ENCODE measurements around the gene AK2. TPM values are rescaled to one million over a fixed set of nuclear protein-coding genes. Genes with fewer than 3 reads are reported as not detected.

Gene AK2
- total RNA-seq, 4 donors from 2014 or later = 70.2 to 108 (median 80.7) TPM

DNA sequence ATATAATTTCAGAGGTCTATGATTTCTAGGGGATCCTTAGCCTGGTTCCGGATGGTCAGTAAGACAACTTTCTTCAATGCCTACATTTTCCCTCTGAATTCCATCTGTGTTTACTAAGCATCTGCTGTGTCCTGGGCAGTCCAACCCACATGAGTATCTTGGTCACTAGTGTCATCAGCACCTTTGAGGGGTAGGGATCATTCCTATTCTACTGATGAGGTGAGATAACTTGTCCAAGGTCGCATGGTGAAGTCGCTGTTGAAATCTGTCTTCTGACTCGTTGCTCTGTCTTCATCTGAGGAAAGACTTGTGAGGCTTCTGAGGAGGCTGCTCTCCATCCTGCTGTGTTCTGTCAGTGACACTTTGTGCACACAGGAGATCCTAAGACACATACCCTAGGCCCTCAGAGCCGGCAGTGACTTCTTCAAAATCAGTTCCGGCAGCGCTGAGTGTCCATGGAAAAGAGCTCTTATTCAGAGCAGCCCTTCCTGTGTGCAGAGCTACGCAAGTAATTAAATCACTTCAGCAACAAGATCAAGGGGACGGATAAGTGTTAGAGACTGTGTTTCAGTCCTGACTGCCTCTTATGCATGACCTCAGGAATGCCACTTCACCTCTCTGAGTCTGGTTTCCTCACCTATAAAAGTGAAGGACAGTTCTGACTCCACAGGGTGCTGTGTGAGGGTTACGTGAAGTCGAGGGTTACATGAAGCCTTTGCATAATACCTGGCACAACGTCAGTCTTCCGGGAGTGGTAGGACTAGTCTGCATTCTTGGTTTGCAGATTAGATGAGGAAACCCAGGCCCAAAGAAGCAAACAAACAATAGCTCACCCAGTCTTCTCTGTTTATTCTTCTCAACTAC lies 28.4 kb downstream of the AK2 start:
- no peak for DNase-seq (ENCODE audit: extremely low spot score)
- peaks cover 45 to 68% (median 48%) of the 10 kb centered on the region in 4 donors for H3K4me1 ChIP-seq

GRCh38 chr1:33007190-33008050 lies 29.3 kb downstream of the AK2 start:
- WGBS = 60% methylated on average over 6 of the region's 6 CpGs
- Histone ChIP-seq H3K27me3 (no peaks in the 10 kb centered on the region), H3K27ac (replicated peaks in 1 of 4) (peak overlapping the region in 1 of 4 donors; percentile 8), H3K4me1 (peaks cover 41 to 65% (median 43%) of the 10 kb centered on the region in 4 donors), H3K36me3 (peaks cover 7 to 25% (median 13%) of the 10 kb centered on the region in 4 donors), H3K4me3 (no peak overlapping the region), H3K9me3 (no peaks in the 10 kb centered on the region)
- DNase-seq (ENCODE audit: extremely low spot score) = no peak
- TF ChIP-seq POLR2AphosphoS5 (IDR thresholded peaks at IDR 0.05) = peak; percentile 11 to 44
- no peak for TF ChIP-seq POLR2A (IDR thresholded peaks at IDR 0.05; ENCODE audit: low read depth)
- TF ChIP-seq, protein P1, sequence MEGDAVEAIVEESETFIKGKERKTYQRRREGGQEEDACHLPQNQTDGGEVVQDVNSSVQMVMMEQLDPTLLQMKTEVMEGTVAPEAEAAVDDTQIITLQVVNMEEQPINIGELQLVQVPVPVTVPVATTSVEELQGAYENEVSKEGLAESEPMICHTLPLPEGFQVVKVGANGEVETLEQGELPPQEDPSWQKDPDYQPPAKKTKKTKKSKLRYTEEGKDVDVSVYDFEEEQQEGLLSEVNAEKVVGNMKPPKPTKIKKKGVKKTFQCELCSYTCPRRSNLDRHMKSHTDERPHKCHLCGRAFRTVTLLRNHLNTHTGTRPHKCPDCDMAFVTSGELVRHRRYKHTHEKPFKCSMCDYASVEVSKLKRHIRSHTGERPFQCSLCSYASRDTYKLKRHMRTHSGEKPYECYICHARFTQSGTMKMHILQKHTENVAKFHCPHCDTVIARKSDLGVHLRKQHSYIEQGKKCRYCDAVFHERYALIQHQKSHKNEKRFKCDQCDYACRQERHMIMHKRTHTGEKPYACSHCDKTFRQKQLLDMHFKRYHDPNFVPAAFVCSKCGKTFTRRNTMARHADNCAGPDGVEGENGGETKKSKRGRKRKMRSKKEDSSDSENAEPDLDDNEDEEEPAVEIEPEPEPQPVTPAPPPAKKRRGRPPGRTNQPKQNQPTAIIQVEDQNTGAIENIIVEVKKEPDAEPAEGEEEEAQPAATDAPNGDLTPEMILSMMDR (IDR thresholded peaks at IDR 0.05) = peak; percentile 37 to 44 (median 40)
- TF ChIP-seq EP300 (IDR thresholded peaks at IDR 0.05) = no peak
- intact Hi-C loops (cut with DNase I) = loop anchor here (5.0 kb wide), 2 partner anchors 40 to 70 kb away; no protein-coding TSS in a partner anchor

More for the DNA sequence above, 28.4 kb downstream of the AK2 start:
- Histone ChIP-seq H3K27ac (replicated peaks in 1 of 4) (peak overlapping the region in 1 of 4 donors; percentile 8), H3K27me3 (no peaks in the 10 kb centered on the region), H3K9me3 (no peaks in the 10 kb centered on the region), H3K4me3 (no peak overlapping the region), H3K36me3 (peaks cover 7 to 34% (median 21%) of the 10 kb centered on the region in 4 donors)
- intact Hi-C loops (cut with DNase I) = loop anchor here (5.0 kb wide), 2 partner anchors 41 to 71 kb away; no protein-coding TSS in a partner anchor
- WGBS = 88% methylated on average over 13 of the region's 13 CpGs
- TF ChIP-seq POLR2AphosphoS5 (IDR thresholded peaks at IDR 0.05) (no peak), EP300 (IDR thresholded peaks at IDR 0.05) (no peak), POLR2A (IDR thresholded peaks at IDR 0.05; ENCODE audit: low read depth) (no peak)
- TF ChIP-seq, protein P1 (IDR thresholded peaks at IDR 0.05) = no peak

DNA sequence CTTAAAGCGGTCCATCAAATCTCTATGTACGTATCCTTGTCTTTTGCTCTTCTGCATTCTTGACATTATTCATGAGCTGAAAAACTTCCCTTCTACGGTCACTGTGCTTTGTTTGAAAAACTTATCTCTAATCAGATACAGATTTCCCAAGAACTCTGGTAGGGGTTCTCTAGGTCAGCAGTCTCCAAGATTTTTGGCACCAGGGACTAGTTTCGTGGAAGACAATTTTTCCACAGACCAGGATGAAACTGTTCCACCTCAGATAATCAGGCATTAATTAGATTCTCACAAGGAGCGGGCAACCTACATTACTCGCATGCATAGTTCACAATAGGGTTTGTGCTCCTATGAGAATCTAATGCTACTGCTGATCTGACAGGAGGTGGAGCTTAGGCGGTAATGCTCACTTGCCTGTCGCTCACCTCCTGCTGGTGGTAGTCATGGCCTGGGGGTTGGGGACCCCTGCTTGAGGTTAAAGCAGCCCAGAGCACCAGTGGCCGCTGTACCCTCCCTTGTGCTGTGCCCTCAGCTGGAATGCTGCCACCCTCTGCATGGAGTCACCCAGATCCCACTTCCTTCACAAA lies 30.8 kb downstream of the AK2 start:
- Histone ChIP-seq H3K27me3 (no peaks in the 10 kb centered on the region), H3K27ac (replicated peaks in 1 of 4) (no peak overlapping the region), H3K36me3 (peaks cover 7 to 22% (median 10%) of the 10 kb centered on the region in 4 donors), H3K9me3 (no peaks in the 10 kb centered on the region), H3K4me1 (peaks cover 26 to 50% (median 28%) of the 10 kb centered on the region in 4 donors), H3K4me3 (no peak overlapping the region)
- intact Hi-C loops (cut with DNase I) = loop anchor here (5.0 kb wide), 2 partner anchors 39 to 69 kb away; no protein-coding TSS in a partner anchor
- 86% methylated on average over 9 of the region's 9 CpGs for WGBS
- DNase-seq (ENCODE audit: extremely low spot score) = no peak
- TF ChIP-seq POLR2AphosphoS5 (IDR thresholded peaks at IDR 0.05) (no peak), EP300 (IDR thresholded peaks at IDR 0.05) (no peak), POLR2A (IDR thresholded peaks at IDR 0.05; ENCODE audit: low read depth) (no peak)
- TF ChIP-seq, protein P1 (IDR thresholded peaks at IDR 0.05) = no peak

DNA sequence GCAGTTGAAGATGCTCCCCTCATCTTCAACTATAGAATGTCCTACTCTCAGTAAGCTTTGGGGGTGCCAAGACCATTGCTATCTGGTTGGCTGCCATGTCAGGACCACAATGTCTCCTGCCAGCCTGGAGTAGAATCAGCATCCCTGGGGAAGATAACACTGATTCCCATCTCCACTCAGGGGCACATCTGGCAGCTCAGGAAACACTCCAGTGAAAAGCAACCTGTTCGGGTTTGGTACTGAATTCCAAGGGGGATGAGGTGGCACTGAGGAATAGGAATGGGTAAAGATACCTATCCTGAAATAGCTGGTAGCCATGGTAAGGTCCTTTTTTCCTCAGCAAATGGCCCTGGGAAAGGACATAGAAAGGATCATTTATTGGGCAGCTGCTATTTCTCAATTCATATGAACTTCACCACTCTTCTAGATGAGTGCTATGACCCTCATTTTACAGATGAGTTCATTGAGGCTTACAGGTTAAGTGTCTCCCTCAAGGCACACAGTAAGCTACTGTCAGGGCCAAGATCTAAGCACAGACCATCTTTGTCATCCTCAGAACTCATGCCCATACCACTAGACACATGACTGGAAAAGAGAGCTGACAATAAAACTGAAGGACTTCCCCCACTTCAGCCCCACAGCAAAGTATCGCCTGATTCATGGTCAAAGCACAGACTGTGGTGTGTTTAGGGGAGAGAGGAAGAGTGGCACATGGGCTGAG lies 31.4 kb downstream of the AK2 start:
- intact Hi-C loops (cut with DNase I) = loop anchor here (5.0 kb wide), 2 partner anchors 38 to 68 kb away; no protein-coding TSS in a partner anchor
- no peak for DNase-seq (ENCODE audit: extremely low spot score)
- Histone ChIP-seq H3K4me3 (no peak overlapping the region), H3K27ac (replicated peaks in 1 of 4) (no peak overlapping the region), H3K4me1 (peaks cover 20 to 44% (median 23%) of the 10 kb centered on the region in 4 donors), H3K27me3 (no peaks in the 10 kb centered on the region), H3K9me3 (no peaks in the 10 kb centered on the region), H3K36me3 (peaks cover 7 to 22% (median 10%) of the 10 kb centered on the region in 4 donors)
- 85% methylated on average over 2 of the region's 2 CpGs for WGBS
- no peak for TF ChIP-seq POLR2A (IDR thresholded peaks at IDR 0.05; ENCODE audit: low read depth)
- TF ChIP-seq EP300 (IDR thresholded peaks at IDR 0.05) = no peak
- no peak for TF ChIP-seq POLR2AphosphoS5 (IDR thresholded peaks at IDR 0.05)
- TF ChIP-seq, protein P1 (IDR thresholded peaks at IDR 0.05) = no peak

All from esophagus muscularis mucosa (tissue), 4 donors.